D721Med (cell line): ENCODE results near the gene TYRO3.
A peak's percentile ranks its signal among the peaks of the same experiment; 100 is the strongest.

ENCODE experiments used
- DNase-seq: peaks from one replicate; pipeline ENCODE4 v3.0.0; 2011; ENCODE audit warnings: low spot score; ENCODE audit not compliant: insufficient read length
- FAIRE-seq: peaks from 2 replicates; lab custom pipeline; 2011; peaks lifted over from hg19 to GRCh38; lab: Jason Lieb, UNC
- TF ChIP-seq, protein P1 (sequence below): IDR thresholded peaks from 2 replicates; pipeline ENCODE4 v1.5.1; 2012; ENCODE audit warnings: mild to moderate bottlenecking, control low read depth; ENCODE audit not compliant: insufficient read depth; ENCODE audit errors: missing control alignments

The TYRO3 gene

DNA sequence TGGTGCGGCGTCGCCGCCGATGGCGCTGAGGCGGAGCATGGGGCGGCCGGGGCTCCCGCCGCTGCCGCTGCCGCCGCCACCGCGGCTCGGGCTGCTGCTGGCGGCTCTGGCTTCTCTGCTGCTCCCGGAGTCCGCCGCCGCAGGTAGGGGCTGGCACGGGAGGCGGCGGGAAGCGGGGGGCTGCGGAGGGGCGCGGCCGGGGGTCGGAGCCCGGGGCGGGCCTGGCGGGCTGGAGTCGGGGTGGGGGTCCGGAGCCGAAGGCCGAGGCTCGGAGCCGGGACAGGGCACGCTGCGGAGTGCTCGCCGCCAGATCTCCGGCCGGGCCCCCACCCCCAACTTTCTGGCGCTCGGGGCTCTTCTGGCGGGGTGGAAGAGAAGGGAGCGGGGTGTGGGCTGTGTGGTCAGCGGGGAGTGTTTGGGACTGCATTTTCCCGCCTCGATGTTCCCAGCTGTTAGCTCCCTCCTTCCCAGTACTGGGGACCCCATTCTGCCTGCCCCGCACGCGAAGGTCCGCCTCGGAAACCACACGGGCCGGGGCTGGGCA, 299 bp downstream of the TYRO3 start:
- no peak for FAIRE-seq
- TF ChIP-seq, protein P1, sequence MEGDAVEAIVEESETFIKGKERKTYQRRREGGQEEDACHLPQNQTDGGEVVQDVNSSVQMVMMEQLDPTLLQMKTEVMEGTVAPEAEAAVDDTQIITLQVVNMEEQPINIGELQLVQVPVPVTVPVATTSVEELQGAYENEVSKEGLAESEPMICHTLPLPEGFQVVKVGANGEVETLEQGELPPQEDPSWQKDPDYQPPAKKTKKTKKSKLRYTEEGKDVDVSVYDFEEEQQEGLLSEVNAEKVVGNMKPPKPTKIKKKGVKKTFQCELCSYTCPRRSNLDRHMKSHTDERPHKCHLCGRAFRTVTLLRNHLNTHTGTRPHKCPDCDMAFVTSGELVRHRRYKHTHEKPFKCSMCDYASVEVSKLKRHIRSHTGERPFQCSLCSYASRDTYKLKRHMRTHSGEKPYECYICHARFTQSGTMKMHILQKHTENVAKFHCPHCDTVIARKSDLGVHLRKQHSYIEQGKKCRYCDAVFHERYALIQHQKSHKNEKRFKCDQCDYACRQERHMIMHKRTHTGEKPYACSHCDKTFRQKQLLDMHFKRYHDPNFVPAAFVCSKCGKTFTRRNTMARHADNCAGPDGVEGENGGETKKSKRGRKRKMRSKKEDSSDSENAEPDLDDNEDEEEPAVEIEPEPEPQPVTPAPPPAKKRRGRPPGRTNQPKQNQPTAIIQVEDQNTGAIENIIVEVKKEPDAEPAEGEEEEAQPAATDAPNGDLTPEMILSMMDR: no peak
- no peak for DNase-seq

DNA sequence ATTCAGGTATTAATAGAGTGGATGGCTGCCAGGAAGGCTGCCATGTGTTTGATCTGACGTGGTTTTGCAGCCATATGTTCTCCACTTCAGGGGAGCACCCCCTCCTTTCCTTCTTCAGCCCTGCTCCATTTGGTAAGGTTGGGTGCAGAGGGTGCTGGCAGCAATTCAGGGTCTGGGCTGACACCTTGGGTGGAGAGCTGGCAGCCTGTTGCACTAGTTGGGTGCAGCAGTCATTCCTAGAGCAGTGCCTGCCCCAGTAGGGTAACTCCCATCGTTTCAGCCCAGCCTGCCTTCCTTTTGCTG, 1.5 kb downstream of the TYRO3 start:
- DNase-seq: no peak
- TF ChIP-seq, protein P1: no peak
- no peak for FAIRE-seq

DNA sequence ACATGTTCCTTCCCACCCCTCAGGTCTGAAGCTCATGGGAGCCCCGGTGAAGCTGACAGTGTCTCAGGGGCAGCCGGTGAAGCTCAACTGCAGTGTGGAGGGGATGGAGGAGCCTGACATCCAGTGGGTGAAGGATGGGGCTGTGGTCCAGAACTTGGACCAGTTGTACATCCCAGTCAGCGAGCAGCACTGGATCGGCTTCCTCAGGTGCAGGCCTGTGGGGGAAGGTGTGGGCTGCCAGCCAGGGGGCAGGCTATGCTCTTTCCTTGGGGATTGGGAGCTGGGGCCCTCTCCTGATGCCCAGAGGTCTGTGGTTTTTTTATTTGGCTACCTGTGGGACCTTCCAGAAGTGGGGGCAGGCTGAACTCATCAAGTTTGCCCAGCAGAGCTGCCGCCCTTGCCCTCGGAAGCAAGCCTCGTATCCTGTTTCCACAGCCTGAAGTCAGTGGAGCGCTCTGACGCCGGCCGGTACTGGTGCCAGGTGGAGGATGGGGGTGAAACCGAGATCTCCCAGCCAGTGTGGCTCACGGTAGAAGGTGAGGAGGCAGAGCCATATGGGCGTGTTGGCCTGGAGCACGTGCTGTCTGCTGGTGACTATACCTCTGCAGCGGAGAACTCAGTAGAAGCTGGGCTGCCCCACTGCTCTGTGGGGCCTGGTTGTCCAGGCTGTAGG, 2.2 kb downstream of the TYRO3 start:
- FAIRE-seq (no peak), DNase-seq (no peak)

DNA sequence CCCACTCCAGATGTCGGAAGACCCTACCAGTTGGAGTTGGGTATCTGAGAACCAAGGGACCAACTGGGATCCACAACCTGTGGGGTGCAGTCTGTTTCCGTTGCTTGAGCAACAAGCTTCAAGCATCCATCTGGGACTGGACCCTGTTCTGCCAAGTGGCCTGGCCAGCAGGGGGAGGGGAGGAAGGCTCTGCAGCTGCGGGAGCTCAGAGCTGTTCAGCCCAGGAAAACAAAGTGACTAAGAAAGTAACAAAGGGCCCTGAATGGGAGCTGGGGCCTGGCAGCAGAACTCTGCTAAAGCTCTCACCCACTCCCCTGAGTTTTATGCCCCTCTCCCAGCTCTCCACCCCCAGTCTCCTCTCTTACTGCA, 2.7 kb downstream of the TYRO3 start:
- DNase-seq: no peak
- TF ChIP-seq, protein P1: no peak
- no peak for FAIRE-seq

More for the DNA sequence above, 2.2 kb downstream of the TYRO3 start:
- TF ChIP-seq, protein P1: no peak

DNA sequence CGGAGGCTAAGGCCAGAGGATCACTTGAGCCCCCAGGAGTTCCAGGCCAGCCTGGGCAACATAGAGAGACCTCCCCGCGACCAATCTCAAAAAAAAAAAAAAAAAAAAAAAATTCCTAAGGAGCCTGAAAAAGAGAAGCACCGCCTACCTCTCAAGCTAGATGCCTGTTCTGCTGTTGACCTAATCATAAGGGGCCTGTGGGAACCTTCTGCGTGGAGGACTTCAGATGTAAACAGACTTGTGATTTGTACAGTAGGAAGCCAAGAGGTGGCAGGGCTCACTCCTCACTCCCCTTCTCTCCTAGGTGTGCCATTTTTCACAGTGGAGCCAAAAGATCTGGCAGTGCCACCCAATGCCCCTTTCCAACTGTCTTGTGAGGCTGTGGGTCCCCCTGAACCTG, 3.2 kb downstream of the TYRO3 start:
- FAIRE-seq (no peak), DNase-seq (no peak)
- TF ChIP-seq, protein P1: no peak

DNA sequence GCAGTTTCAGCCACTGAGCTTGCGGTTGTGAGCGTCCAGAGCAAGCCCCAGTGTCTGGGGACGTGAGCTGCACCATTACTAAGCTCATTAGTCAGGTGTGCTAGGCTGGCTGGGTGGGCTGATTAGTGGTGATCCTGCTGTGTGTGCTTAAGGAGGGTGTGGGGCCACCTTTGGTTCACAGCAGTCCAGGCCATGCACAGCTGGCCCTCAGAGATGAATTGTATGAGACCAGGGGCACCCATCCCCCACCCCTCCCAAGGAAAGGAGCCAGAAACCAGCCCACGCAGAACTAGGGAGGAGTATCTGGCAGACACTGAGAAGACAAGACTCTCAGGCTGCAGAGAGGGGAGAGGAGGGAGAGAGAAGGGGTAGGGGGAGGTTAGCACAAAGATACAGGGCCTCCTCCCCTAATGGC, 3.8 kb downstream of the TYRO3 start:
- DNase-seq (peak; percentile 87), FAIRE-seq (no peak)
- TF ChIP-seq, protein P1: no peak

DNA sequence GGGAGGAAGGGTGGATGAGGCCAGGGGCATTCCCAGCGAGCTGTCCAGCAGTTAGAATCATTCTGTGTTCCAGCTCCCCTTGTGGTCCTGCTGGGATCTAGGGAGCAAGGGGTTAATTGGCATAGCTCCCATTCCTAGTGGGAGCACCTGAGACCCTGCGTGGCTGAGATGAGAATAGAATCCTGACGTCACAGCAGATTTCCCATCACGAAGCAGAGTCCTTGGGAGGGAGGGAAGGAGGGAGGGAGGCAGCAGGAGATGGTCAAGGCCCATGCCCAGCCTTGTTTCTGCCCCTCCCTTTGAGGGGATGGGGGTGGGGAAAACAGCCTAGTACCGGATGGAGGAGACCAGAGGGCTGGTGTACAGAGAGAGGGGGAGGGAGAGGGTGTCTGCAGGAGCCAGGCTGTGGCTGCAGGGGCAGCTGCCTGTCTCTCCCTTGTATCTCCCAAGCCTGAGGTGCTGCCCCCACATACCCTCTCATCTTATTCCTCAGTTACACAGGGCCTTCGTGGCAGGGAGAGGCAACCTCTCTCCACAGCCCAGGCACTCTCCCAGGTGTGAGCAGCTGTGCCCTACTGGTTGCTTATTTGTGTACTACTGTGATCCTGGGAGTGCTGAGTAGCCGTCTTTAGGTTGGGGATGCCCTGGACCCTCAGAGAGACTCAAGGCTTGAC, 5.4 kb downstream of the TYRO3 start:
- FAIRE-seq (no peak), DNase-seq (no peak)
- TF ChIP-seq, protein P1: no peak
